GM21360 (cell line): Measurements from ENCODE around the gene PADI3.

Experiments
- ATAC-seq: cut with Tn5 transposase; IDR thresholded peaks from one replicate; pipeline ENCODE4 v1.9.1; 2021; ENCODE audit warnings: mild to moderate bottlenecking, moderate library complexity; ENCODE audit not compliant: unreplicated experiment

Gene PADI3

GRCh38 chr1:17270891-17271765, 22.2 kb downstream of the PADI3 start:
- no peak for ATAC-seq

- no peak for ATAC-seq
Observed at GRCh38 chr1:17272066-17272465, 23.2 kb downstream of the PADI3 start.

GRCh38 chr1:17272646-17273045, 23.7 kb downstream of the PADI3 start:
- ATAC-seq: no peak

GRCh38 chr1:17273096-17273495, 24.2 kb downstream of the PADI3 start:
- ATAC-seq: no peak

- ATAC-seq: no peak
Observed at GRCh38 chr1:17274186-17275170, 25.6 kb downstream of the PADI3 start.

- ATAC-seq: no peak
Observed at GRCh38 chr1:17276568-17276967, 27.7 kb downstream of the PADI3 start.

GRCh38 chr1:17277511-17278159, 28.7 kb downstream of the PADI3 start:
- no peak for ATAC-seq

GRCh38 chr1:17278996-17279830, 30.3 kb downstream of the PADI3 start:
- no peak for ATAC-seq

- no peak for ATAC-seq
Observed at GRCh38 chr1:17280436-17280835, 31.5 kb downstream of the PADI3 start.

GRCh38 chr1:17280894-17281293, 32.0 kb downstream of the PADI3 start:
- ATAC-seq: no peak

- no peak for ATAC-seq
Observed at GRCh38 chr1:17281775-17282181, 32.9 kb downstream of the PADI3 start.

- no peak for ATAC-seq
Observed at GRCh38 chr1:17282836-17283235, 33.9 kb downstream of the PADI3 start.

- ATAC-seq: no peak
Observed at GRCh38 chr1:17286646-17287045, 37.7 kb downstream of the PADI3 start.

- ATAC-seq: no peak
Observed at GRCh38 chr1:17287130-17287776, 38.4 kb downstream of the PADI3 start.

GRCh38 chr1:17289721-17290120, 40.8 kb downstream of the PADI3 start:
- no peak for ATAC-seq

GRCh38 chr1:17290553-17290952, 41.7 kb downstream of the PADI3 start:
- ATAC-seq: no peak

GRCh38 chr1:17292299-17293160, 43.6 kb downstream of the PADI3 start:
- ATAC-seq: no peak

GRCh38 chr1:17293681-17294425, 45.0 kb downstream of the PADI3 start:
- ATAC-seq: no peak
